Measurements from ENCODE around the gene ATP6V1F.
"Not testable (repeated sequence)": the region's sequence is repeated elsewhere in the genome, so short reads cannot be mapped to it uniquely, and the experiment has no call there.

The ATP6V1F gene

GRCh38 chr7:128903621-128904361, 41.1 kb downstream of the ATP6V1F start:
- H3K27ac Mint-ChIP-seq = no peak overlapping the region
- no peak overlapping the region for H3K4me3 Mint-ChIP-seq
- H3K36me3 Mint-ChIP-seq = no peaks in the 10 kb centered on the region
- no peaks in the 10 kb centered on the region for H3K9me3 Mint-ChIP-seq (ENCODE audit: low read depth)
- peaks cover 6% of the 10 kb centered on the region for H3K27me3 Mint-ChIP-seq
- no peaks in the 10 kb centered on the region for H3K4me1 Mint-ChIP-seq (ENCODE audit: low read depth)

GRCh38 chr7:128904381-128905197, 41.9 kb downstream of the ATP6V1F start:
- H3K27ac Mint-ChIP-seq = no peak overlapping the region
- peaks cover 8% of the 10 kb centered on the region for H3K27me3 Mint-ChIP-seq
- no peak overlapping the region for H3K4me3 Mint-ChIP-seq
- H3K36me3 Mint-ChIP-seq = no peaks in the 10 kb centered on the region
- no peaks in the 10 kb centered on the region for H3K9me3 Mint-ChIP-seq (ENCODE audit: low read depth)
- no peaks in the 10 kb centered on the region for H3K4me1 Mint-ChIP-seq (ENCODE audit: low read depth)

- Mint-ChIP-seq H3K9me3 (ENCODE audit: low read depth) (no peaks in the 10 kb centered on the region), H3K36me3 (no peaks in the 10 kb centered on the region), H3K27ac (no peak overlapping the region), H3K4me1 (ENCODE audit: low read depth) (no peaks in the 10 kb centered on the region), H3K4me3 (no peak overlapping the region), H3K27me3 (peaks cover 13% of the 10 kb centered on the region)
Observed at GRCh38 chr7:128906001-128906765, 43.5 kb downstream of the ATP6V1F start.

- Mint-ChIP-seq H3K4me3 (no peak overlapping the region), H3K9me3 (ENCODE audit: low read depth) (no peaks in the 10 kb centered on the region), H3K27ac (no peak overlapping the region)
Observed at GRCh38 chr7:128906766-128907559, 44.3 kb downstream of the ATP6V1F start.

GRCh38 chr7:128908750-128909624, 46.3 kb downstream of the ATP6V1F start:
- Mint-ChIP-seq H3K4me3 (no peak overlapping the region), H3K36me3 (no peaks in the 10 kb centered on the region), H3K27me3 (peaks cover 13% of the 10 kb centered on the region), H3K27ac (no peak overlapping the region), H3K9me3 (ENCODE audit: low read depth) (no peaks in the 10 kb centered on the region), H3K4me1 (ENCODE audit: low read depth) (no peaks in the 10 kb centered on the region)

More at GRCh38 chr7:128906766-128907559, 44.3 kb downstream of the ATP6V1F start:
- no peaks in the 10 kb centered on the region for H3K36me3 Mint-ChIP-seq
- no peaks in the 10 kb centered on the region for H3K4me1 Mint-ChIP-seq (ENCODE audit: low read depth)
- H3K27me3 Mint-ChIP-seq = peaks cover 16% of the 10 kb centered on the region

GRCh38 chr7:128909625-128910568, 47.2 kb downstream of the ATP6V1F start:
- Mint-ChIP-seq H3K36me3 (no peaks in the 10 kb centered on the region), H3K27ac (no peak overlapping the region), H3K9me3 (ENCODE audit: low read depth) (no peaks in the 10 kb centered on the region), H3K4me1 (ENCODE audit: low read depth) (peaks cover 3% of the 10 kb centered on the region), H3K4me3 (no peak overlapping the region), H3K27me3 (peaks cover 17% of the 10 kb centered on the region)

GRCh38 chr7:128910569-128910945, 47.9 kb downstream of the ATP6V1F start, which contains the start of gene KCP:
Gene KCP, minus strand, starts transcription at chr7:128910709. Its CDS starts 33 bp downstream, at chr7:128910676.
- H3K27ac Mint-ChIP-seq = no peak within 1 kb of the TSS
- peaks cover 6% of the 10 kb centered on the region for H3K4me1 Mint-ChIP-seq (ENCODE audit: low read depth)
- H3K9me3 Mint-ChIP-seq (ENCODE audit: low read depth) = no peaks in the 10 kb centered on the region
- H3K36me3 Mint-ChIP-seq = no peaks in the 10 kb centered on the region
- H3K27me3 Mint-ChIP-seq = peaks cover 20% of the 10 kb centered on the region
- H3K4me3 Mint-ChIP-seq = no peak within 1 kb of the TSS

- H3K27ac Mint-ChIP-seq = no peak overlapping the region
- H3K4me3 Mint-ChIP-seq = no peak overlapping the region
- H3K27me3 Mint-ChIP-seq = peaks cover 21% of the 10 kb centered on the region
Observed at GRCh38 chr7:128911423-128912031, 48.9 kb downstream of the ATP6V1F start.

GRCh38 chr7:128912281-128912680, 49.6 kb downstream of the ATP6V1F start:
- no peaks in the 10 kb centered on the region for H3K9me3 Mint-ChIP-seq (ENCODE audit: low read depth)
- H3K4me1 Mint-ChIP-seq (ENCODE audit: low read depth) = peaks cover 7% of the 10 kb centered on the region
- H3K27me3 Mint-ChIP-seq = peaks cover 23% of the 10 kb centered on the region
- no peak overlapping the region for H3K4me3 Mint-ChIP-seq
- no peak overlapping the region for H3K27ac Mint-ChIP-seq
- no peaks in the 10 kb centered on the region for H3K36me3 Mint-ChIP-seq

More at GRCh38 chr7:128911423-128912031, 48.9 kb downstream of the ATP6V1F start:
- Mint-ChIP-seq H3K36me3 (no peaks in the 10 kb centered on the region), H3K4me1 (ENCODE audit: low read depth) (peaks cover 7% of the 10 kb centered on the region), H3K9me3 (ENCODE audit: low read depth) (no peaks in the 10 kb centered on the region)

GRCh38 chr7:128912709-128913495, 50.2 kb downstream of the ATP6V1F start:
- H3K4me3 Mint-ChIP-seq; H3K4me1 Mint-ChIP-seq (ENCODE audit: low read depth); H3K9me3 Mint-ChIP-seq (ENCODE audit: low read depth); H3K36me3 Mint-ChIP-seq; H3K27ac Mint-ChIP-seq: not testable (repeated sequence)
- H3K27me3 Mint-ChIP-seq = peaks cover 25% of the 10 kb centered on the region

GRCh38 chr7:128913870-128914565, 51.4 kb downstream of the ATP6V1F start:
- no peaks in the 10 kb centered on the region for H3K9me3 Mint-ChIP-seq (ENCODE audit: low read depth)
- H3K4me1 Mint-ChIP-seq (ENCODE audit: low read depth) = peaks cover 7% of the 10 kb centered on the region
- no peaks in the 10 kb centered on the region for H3K36me3 Mint-ChIP-seq
- H3K4me3 Mint-ChIP-seq = peak overlapping the region; percentile 49
- H3K27ac Mint-ChIP-seq = no peak overlapping the region
- peaks cover 26% of the 10 kb centered on the region for H3K27me3 Mint-ChIP-seq

All from activated naive CD8-positive, alpha-beta T cell (primary cell).